OCI-LY7 (cell line): ENCODE data around the gene TCERG1L. TPM values are rescaled to one million over a fixed set of nuclear protein-coding genes. Genes with fewer than 3 reads are reported as not detected.

Experiments
- BruUV-seq: library from RNA; stranded (reverse); fragments of 400-500 nt; replicated peaks from 2 replicates; lab custom pipeline; 2021; lab: Mats Ljungman, UMichigan
- CTCF ChIA-PET: fragments of 300-600 bp; sonication (Branson Sonifier 250); formaldehyde crosslinking; loops from one replicate; lab custom pipeline; 2022; ENCODE audit warnings: antibody characterized with exemption; ENCODE audit not compliant: unreplicated experiment; lab: Charles Lee
- POLR2A ChIA-PET: fragments of 300-600 bp; sonication (Branson Sonifier 250); formaldehyde crosslinking; loops from one replicate; lab custom pipeline; 2022; ENCODE audit warnings: antibody characterized with exemption; lab: Charles Lee
- DNase-seq: peaks from one replicate; pipeline ENCODE4 v3.0.0-alpha.2; 2015; ENCODE audit warnings: low spot score
- H2AFZ ChIP-seq: fragments of 200-600 bp; sonication (generic), shearing (Covaris generic); 2 replicates; pipeline ENCODE4 v1.6.1; 2014; ENCODE audit warnings: mild to moderate bottlenecking, antibody characterized with exemption, low read length, moderate library complexity
- H3K27ac ChIP-seq: fragments of 200-600 bp; sonication (generic); 2 replicates; pipeline ENCODE4 v1.5.1; 2014; ENCODE audit warnings: mixed run types, low read depth, mild to moderate bottlenecking, moderate library complexity, low read length, inconsistent platforms; ENCODE audit not compliant: poor library complexity, severe bottlenecking
- H3K36me3 ChIP-seq: fragments of 200-600 bp; sonication (generic); 2 replicates; pipeline ENCODE4 v1.6.1; 2014; ENCODE audit warnings: mild to moderate bottlenecking, antibody characterized with exemption, low read length, moderate library complexity, mixed read lengths; ENCODE audit not compliant: insufficient read depth
- H3K4me1 ChIP-seq: fragments of 200-600 bp; sonication (generic); 2 replicates; pipeline ENCODE4 v1.5.1; 2014; ENCODE audit warnings: mild to moderate bottlenecking, low read length; ENCODE audit not compliant: insufficient read depth, poor library complexity, severe bottlenecking
- H3K4me2 ChIP-seq: fragments of 200-600 bp; sonication (generic); 2 replicates; pipeline ENCODE4 v1.6.1; 2014; ENCODE audit warnings: mild to moderate bottlenecking, low read length
- H3K4me3 ChIP-seq: fragments of 200-600 bp; sonication (generic); 2 replicates; pipeline ENCODE4 v1.5.1; 2014; ENCODE audit warnings: mild to moderate bottlenecking, low read depth, low read length; ENCODE audit not compliant: poor library complexity, severe bottlenecking
- H3K79me2 ChIP-seq: fragments of 200-600 bp; sonication (generic); 2 replicates; pipeline ENCODE4 v1.6.1; 2016; ENCODE audit warnings: low read depth, mild to moderate bottlenecking, low read length, moderate library complexity, mixed read lengths; ENCODE audit not compliant: insufficient read depth
- H3K9me2 ChIP-seq: fragments of 200-600 bp; sonication (generic); 2 replicates; pipeline ENCODE4 v1.6.1; 2016; ENCODE audit warnings: mild to moderate bottlenecking, low read length, mixed read lengths; ENCODE audit not compliant: insufficient read depth
- H3K9me3 ChIP-seq: fragments of 200-600 bp; sonication (generic); 2 replicates; pipeline ENCODE4 v1.6.1; 2014; ENCODE audit warnings: mild to moderate bottlenecking, mixed run types, low read length, mixed read lengths
- H4K20me1 ChIP-seq: fragments of 200-600 bp; sonication (generic); 2 replicates; pipeline ENCODE4 v1.6.1; 2014; ENCODE audit warnings: mild to moderate bottlenecking, antibody characterized with exemption, low read length, moderate library complexity, mixed read lengths; ENCODE audit not compliant: insufficient read depth
- CTCF ChIP-seq: fragments of 200-600 bp; sonication (generic); conservative IDR thresholded peaks from 2 replicates; pipeline ENCODE4 v1.5.1; 2014; ENCODE audit warnings: mild to moderate bottlenecking, antibody characterized with exemption, low read length, moderate library complexity, mixed read lengths
- EZH2phosphoT487 ChIP-seq: fragments of 200-600 bp; sonication (generic); IDR thresholded peaks from 2 replicates; pipeline ENCODE4 v1.6.1; 2018; ENCODE audit warnings: low read depth, borderline replicate concordance, mild to moderate bottlenecking, mixed run types, antibody characterized with exemption, low read length, moderate library complexity, mixed read lengths
- intact Hi-C: fragments of 100-400 bp; cut with micrococcal nuclease; formaldehyde crosslinking; loops from one replicate; pipeline ENCODE4 v1.10.0; 2022; ENCODE audit not compliant: unreplicated experiment
- total RNA-seq, 2 experiments: library from RNA; depleted of rRNA in 1 of 2; stranded (reverse); fragments of >200 nt in 1 of 2; shearing (Covaris generic) in 1 of 2; gene quantifications; 2 replicates each; pipeline ENCODE4 v1.2.3, GENCODE V29; 2014 to 2022

The TCERG1L gene
- total RNA-seq, 2 experiments from 2014 or later: not detected

GRCh38 chr10:131223422-131223821 is 88.1 kb downstream of the TCERG1L start:
- Histone ChIP-seq H3K36me3 (no peaks in the 10 kb centered on the region), H3K4me3 (no peak overlapping the region), H4K20me1 (no peaks in the 10 kb centered on the region), H3K4me2 (no peak overlapping the region), H2AFZ (no peak overlapping the region), H3K27ac (no peak overlapping the region), H3K9me3 (no peaks in the 10 kb centered on the region), H3K79me2 (no peaks in the 10 kb centered on the region), H3K4me1 (no peaks in the 10 kb centered on the region), H3K9me2 (no peaks in the 10 kb centered on the region)
- TF ChIP-seq CTCF (no peak), EZH2phosphoT487 (no peak)
- POLR2A ChIA-PET: no interaction called here
- intact Hi-C loops: no loop called here
- no peak for DNase-seq
- no TSS peak for BruUV-seq
- CTCF ChIA-PET: no interaction called here

DNA sequence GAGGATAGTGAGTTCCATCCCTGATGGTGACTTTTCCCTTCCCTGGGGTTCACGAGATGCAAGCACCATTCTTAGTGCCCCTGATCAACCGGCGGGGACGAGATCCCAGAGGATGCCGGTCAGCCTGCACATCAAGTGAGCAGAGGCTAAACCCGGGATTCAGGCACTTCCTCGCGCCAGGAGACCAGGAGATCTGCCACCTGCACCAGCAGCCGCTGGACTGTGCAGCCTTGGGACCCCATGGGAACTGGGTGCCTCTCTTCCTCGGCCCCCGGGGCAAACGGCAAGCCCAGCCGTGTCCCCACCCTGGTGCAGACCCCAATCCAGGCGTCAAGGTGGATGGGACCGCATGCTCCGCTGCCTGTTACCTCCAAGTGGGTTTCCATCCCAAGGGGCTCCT is 88.5 kb downstream of the TCERG1L start:
- intact Hi-C loops: no loop called here
- CTCF ChIA-PET: no interaction called here

More for the DNA sequence above, 88.5 kb downstream of the TCERG1L start:
- no peak overlapping the region for H3K27ac ChIP-seq
- no peak for DNase-seq
- no peaks in the 10 kb centered on the region for H3K9me3 ChIP-seq
- no peaks in the 10 kb centered on the region for H3K79me2 ChIP-seq
- H3K4me2 ChIP-seq: no peak overlapping the region
- no peak overlapping the region for H3K4me3 ChIP-seq
- POLR2A ChIA-PET: no interaction called here
- no peak for TF ChIP-seq CTCF
- TF ChIP-seq EZH2phosphoT487: no peak
- H3K9me2 ChIP-seq: no peaks in the 10 kb centered on the region
- H3K4me1 ChIP-seq: no peaks in the 10 kb centered on the region
- no TSS peak for BruUV-seq
- no peaks in the 10 kb centered on the region for H4K20me1 ChIP-seq
- H2AFZ ChIP-seq: no peak overlapping the region
- no peaks in the 10 kb centered on the region for H3K36me3 ChIP-seq
